Ascending aorta (tissue), 2 donors: ENCODE data around the gene CFAP251. TPM values are rescaled to one million over a fixed set of nuclear protein-coding genes. Genes with fewer than 3 reads are reported as not detected.

Experiments
- DNase-seq, 2 donors: peaks; one replicate each; pipeline ENCODE4 v3.0.0-alpha.2; 2019; ENCODE audit warnings: low spot score in 2 of 2
- H3K27ac ChIP-seq, 2 donors: fragments of 200-600 bp; sonication (generic); one replicate each; pipeline ENCODE4 v1.5.1; 2016 to 2017; ENCODE audit warnings: mild to moderate bottlenecking in 1 of 2
- H3K27me3 ChIP-seq: fragments of 200-600 bp; sonication (generic); one replicate; pipeline ENCODE4 v1.5.1; 2017
- H3K36me3 ChIP-seq, 2 donors: fragments of 200-600 bp; sonication (generic); one replicate each; pipeline ENCODE4 v1.5.1; 2016
- H3K4me1 ChIP-seq, 2 donors: fragments of 200-600 bp; sonication (generic); one replicate each; pipeline ENCODE4 v1.5.1; 2016 to 2017; ENCODE audit warnings: mild to moderate bottlenecking in 1 of 2
- H3K4me3 ChIP-seq, 2 donors: fragments of 200-600 bp; sonication (generic); one replicate each; pipeline ENCODE4 v1.5.1; 2016 to 2017; ENCODE audit warnings: mild to moderate bottlenecking in 1 of 2
- H3K9me3 ChIP-seq, 2 donors: fragments of 200-600 bp; sonication (generic); one replicate each; pipeline ENCODE4 v1.5.1; 2016
- CTCF ChIP-seq, 3 experiments: fragments of 200-600 bp in 2 of 3; fragments of 450-650 bp in 1 of 3; sonication (generic) in 2 of 3; IDR thresholded peaks; one replicate each; pipeline ENCODE4 v1.5.1; 2016 to 2019; ENCODE audit warnings: antibody characterized with exemption in 3 of 3, mild to moderate bottlenecking in 1 of 3, moderate library complexity in 1 of 3
- intact Hi-C: fragments of 100-400 bp; cut with DNase I; formaldehyde crosslinking; loops from one replicate; pipeline ENCODE4 v1.15.1; 2023
- total RNA-seq: library from RNA; depleted of rRNA; stranded (reverse); fragments of >200 nt; gene quantifications from one replicate; pipeline ENCODE4 v1.1.0, GENCODE V29; 2016

Gene CFAP251
- total RNA-seq, 1 donor from 2014 or later: 0.75 TPM

GRCh38 chr12:122001466-122002209, 83.2 kb downstream of the CFAP251 start:
- Histone ChIP-seq H3K4me1 (peaks cover 14 to 22% of the 10 kb centered on the region in 2 donors), H3K27ac (no peak overlapping the region), H3K9me3 (no peaks in the 10 kb centered on the region), H3K36me3 (no peaks in the 10 kb centered on the region), H3K4me3 (no peak overlapping the region), H3K27me3 (no peaks in the 10 kb centered on the region)
- intact Hi-C loops: loop anchor here (5.0 kb wide), 1 partner anchor 84 kb away; the partner anchor contains the start of gene CFAP251
- DNase-seq: no peak
- no peak for TF ChIP-seq CTCF (IDR thresholded peaks at IDR 0.05)

- no peak for DNase-seq
- TF ChIP-seq CTCF (IDR thresholded peaks at IDR 0.05): no peak
- H3K27ac ChIP-seq: peak overlapping the region; percentile 85 to 86
These were observed 85.5 kb downstream of the CFAP251 start for GRCh38 chr12:122003651-122004611.

GRCh38 chr12:122004633-122005071, 86.3 kb downstream of the CFAP251 start:
- H3K9me3 ChIP-seq: no peaks in the 10 kb centered on the region
- no peaks in the 10 kb centered on the region for H3K27me3 ChIP-seq
- peak overlapping the region in 1 of 2 donors; percentile 33 for H3K4me3 ChIP-seq
- H3K27ac ChIP-seq: peak overlapping the region; percentile 85 to 86
- intact Hi-C loops: loop anchor here (5.0 kb wide), 1 partner anchor 87 kb away; the partner anchor contains the start of gene CFAP251
- no peak for DNase-seq
- no peak for TF ChIP-seq CTCF (IDR thresholded peaks at IDR 0.05)
- H3K4me1 ChIP-seq: peaks cover 14 to 20% of the 10 kb centered on the region in 2 donors
- no peaks in the 10 kb centered on the region for H3K36me3 ChIP-seq

More at GRCh38 chr12:122003651-122004611, 85.5 kb downstream of the CFAP251 start:
- no peaks in the 10 kb centered on the region for H3K36me3 ChIP-seq
- H3K9me3 ChIP-seq: no peaks in the 10 kb centered on the region
- peak overlapping the region in 1 of 2 donors; percentile 33 for H3K4me3 ChIP-seq
- no peaks in the 10 kb centered on the region for H3K27me3 ChIP-seq
- intact Hi-C loops: loop anchor here (5.0 kb wide), 1 partner anchor 87 kb away; the partner anchor contains the start of gene CFAP251
- peaks cover 14 to 20% of the 10 kb centered on the region in 2 donors for H3K4me1 ChIP-seq

DNA sequence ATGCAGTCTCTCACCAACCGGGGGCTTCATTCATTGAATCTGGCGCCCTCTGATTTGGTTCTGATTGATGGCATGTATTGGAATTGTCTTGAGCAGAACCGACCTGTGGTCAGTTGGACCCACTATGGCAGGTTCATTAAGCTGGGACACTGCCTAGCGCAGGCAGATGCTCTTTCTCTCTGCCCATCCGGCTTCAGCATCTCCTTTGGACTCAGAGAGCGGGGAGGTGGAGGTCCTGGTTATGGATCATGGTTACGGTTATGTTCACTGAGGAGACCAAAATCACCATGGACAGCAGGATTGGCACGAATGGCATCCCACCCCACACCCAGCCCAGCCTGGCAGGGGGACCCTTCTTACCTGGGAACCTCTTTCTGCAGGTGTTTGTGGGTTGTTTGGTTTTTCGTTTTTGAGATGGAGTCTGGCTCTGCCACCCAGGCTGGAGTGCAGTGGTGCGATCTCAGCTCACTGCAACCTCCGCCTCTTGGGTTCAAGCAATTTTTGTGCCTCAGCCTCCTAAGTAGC, 86.9 kb downstream of the CFAP251 start:
- no peaks in the 10 kb centered on the region for H3K9me3 ChIP-seq
- DNase-seq: no peak
- intact Hi-C loops: no loop called here
- TF ChIP-seq CTCF (IDR thresholded peaks at IDR 0.05): no peak
- no peaks in the 10 kb centered on the region for H3K36me3 ChIP-seq
- no peaks in the 10 kb centered on the region for H3K27me3 ChIP-seq
- no peak overlapping the region for H3K4me3 ChIP-seq
- peak overlapping the region; percentile 85 to 86 for H3K27ac ChIP-seq
- H3K4me1 ChIP-seq: peaks cover 14 to 20% of the 10 kb centered on the region in 2 donors

GRCh38 chr12:122006186-122006926, 88.0 kb downstream of the CFAP251 start:
- Histone ChIP-seq H3K4me1 (peaks cover 14 to 20% of the 10 kb centered on the region in 2 donors), H3K27me3 (no peaks in the 10 kb centered on the region), H3K36me3 (no peaks in the 10 kb centered on the region), H3K9me3 (no peaks in the 10 kb centered on the region), H3K4me3 (no peak overlapping the region), H3K27ac (no peak overlapping the region)
- DNase-seq: no peak
- no peak for TF ChIP-seq CTCF (IDR thresholded peaks at IDR 0.05)
- intact Hi-C loops: no loop called here
